NCI-H1092 (cell line): ENCODE results near the gene ADM.

Experiments used
- DNase-seq: peaks from one replicate; lab custom pipeline; 2025; lab: John Stamatoyannopoulos, UW

ADM gene

DNA sequence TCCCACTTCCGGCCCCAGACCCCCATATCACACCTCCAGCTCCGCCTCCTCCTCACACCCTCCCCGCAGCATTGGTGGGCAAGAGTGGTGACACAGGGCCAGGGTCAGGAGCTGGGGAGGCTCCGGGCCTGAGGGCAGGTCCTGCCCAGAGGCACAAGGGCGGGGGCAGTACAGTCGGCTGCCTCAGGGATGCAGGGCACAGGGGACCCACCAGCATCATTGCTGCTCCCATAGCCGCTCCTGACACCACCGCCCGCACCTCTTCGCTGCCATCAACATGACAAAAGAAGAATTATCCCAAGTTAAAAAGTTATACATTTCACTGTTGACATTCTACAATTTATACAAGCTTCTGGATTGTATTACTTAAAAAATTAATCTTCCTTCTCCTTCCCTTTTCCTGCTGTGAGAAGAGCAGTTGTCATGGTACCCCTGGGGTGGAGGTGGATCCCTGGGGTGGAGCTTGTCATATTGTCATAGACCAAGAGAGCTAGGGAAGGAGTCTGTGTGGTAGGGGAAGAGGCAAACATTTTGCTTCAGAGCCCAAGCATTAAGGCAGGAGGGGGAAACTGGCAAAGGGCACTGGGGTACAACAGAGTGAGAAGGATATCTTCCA lies 15.0 kb upstream of the ADM start:
- DNase-seq: no peak

DNA sequence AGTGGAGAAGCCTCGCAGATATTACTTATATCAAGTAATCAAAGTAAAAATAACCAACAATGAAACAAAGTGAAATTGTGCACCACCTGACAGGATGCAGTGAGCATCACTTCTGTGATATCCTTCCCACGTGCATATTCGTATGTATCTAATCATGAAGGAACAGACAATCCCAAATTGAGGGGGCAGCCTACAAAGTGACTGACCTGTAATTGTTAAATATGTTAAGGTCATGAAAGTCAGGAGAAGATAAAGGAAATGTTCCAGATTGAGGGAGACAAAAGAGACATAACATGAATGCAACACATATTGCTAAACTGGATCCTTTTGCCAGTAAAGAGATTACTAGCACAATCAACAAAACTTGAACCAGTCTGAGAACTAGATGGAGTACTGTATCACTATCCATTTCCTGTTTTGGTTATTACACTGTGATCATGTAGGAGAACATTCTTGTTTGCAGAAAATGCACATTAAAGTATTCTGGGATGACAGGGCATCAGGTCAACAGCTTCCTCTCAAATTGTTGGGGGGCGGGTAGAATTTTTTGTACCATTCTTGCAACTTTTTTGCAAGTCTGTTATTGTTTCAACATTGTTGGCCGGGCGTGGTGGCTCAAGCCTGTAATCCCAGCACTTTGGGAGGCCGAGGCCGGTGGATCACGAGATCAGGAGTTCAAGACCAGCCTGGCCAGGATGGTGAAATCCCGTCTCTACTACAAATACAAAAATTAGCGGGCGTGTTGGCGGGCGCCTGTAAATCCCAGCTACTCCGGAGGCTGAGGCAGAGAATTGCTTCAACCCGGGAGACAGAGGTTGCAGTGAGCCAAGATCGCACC lies 12.9 kb upstream of the ADM start:
- DNase-seq: no peak

DNA sequence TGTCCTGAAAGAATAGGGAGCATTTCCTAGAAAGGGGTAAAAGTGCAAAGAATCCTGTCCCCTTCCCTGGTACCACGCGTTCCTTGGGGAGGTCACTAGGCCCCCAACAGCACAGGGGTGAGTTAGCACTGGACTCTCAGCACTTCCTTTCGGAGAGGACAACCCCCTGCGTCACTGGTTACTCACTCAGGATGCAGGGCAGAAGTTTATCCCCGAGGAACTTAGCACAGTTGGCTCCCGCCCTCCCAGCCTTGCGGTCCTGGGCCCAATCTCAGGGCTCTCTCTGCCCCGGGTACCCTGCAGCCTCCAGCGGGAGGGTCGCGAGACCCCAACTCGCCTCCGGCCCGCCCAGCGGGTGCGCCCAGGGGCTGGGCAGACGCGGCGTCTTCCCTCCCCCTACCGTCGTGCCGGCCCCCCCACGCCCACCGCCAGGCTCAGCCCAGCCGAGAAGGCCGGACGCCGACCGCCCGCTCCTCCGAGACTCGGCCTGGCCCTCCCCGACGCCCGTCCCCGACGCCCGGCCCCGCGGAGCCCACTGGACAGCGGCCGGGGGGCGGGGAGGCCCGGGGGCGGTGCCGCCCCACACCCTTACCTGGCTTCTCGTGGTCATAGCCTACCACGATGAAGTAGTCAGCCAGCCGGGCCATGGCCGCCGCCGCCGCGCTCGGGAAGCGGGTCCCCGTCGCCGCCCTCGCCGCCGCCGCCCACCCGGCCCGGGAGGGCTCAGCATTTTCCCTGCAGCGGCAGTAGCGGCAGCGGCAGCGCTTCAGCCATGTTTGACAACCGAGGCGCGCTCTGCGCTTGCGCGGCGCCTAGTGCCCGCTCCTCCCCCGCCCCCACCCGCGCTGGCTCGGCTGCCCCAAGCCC lies 11.2 kb upstream of the ADM start, which contains the start of gene SBF2:
Gene SBF2, minus strand, starts transcription at position 797 of the 867 bp plus-strand sequence. Its CDS starts 150 bp downstream, at position 647.
- peak; percentile 76 for DNase-seq

DNA sequence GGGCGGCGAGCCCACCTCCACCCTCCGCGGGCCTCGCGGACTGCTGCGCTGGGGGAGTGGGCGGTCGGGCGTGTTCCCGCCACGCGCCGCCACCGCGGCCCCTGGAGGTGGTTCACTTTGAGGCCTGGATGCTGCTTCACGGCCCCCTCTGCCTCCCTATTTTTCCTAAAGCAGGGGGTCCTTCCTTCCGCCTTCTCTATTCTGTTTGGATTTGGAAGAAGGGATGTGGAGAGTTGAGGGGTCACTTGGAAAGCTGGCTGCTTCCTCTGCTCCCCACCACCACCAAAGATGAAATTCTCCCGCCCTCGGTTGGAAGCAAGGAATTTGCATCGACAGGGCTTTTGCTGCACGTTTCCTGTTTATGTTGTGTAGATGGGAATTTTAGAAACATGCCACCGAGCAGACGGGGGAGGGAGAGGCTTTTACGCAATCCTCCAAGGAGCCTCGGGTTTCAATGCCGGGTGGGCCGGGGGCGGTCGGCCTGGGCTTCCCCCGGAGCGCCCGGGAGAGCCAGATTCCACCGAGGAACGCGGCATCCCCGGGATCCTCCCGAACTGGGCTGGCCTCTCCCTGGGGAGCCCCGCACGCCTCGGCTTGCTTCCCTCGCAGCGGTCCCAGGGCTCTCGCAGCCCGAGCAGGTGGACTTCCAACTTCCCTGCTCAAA lies 10.5 kb upstream of the ADM start:
- no peak for DNase-seq

DNA sequence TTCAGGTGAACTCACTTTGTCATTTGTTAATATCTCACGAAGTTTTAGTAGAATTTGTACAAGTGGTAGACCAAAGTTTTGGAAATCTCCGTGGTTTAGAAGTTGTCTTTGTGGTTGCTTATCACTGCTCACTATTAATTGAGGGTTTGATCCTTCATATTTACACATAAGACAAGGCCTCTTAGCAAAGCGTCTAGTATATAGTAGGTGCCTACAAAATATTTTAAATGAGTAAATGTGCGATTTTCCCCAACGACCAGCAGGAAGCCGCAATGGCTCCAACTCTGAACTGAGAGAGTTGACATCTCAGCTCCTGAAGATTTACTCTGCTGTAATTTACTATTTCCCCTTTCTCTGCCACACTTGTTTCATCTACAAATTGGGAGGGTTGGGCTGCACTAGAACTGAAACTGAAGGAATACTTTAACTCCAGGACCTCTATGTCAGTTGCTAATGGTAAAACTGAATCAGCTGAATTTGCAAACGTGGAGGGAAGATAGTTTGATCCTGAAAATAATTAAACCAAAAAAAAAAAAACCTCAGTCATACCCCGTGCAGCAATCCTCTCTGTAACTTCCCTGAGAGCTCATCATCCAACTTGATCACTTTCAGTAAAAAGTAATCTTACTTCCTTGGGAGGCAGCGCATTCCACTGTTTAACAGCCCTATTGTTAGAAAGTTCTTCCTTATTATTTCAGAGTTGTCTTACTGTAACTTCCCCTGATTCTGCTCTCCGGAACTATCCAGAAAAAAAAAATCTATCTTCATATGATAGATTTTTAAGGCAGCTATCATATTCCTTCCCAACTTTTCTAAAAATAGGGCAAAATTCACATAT lies 9.6 kb upstream of the ADM start:
- no peak for DNase-seq

DNA sequence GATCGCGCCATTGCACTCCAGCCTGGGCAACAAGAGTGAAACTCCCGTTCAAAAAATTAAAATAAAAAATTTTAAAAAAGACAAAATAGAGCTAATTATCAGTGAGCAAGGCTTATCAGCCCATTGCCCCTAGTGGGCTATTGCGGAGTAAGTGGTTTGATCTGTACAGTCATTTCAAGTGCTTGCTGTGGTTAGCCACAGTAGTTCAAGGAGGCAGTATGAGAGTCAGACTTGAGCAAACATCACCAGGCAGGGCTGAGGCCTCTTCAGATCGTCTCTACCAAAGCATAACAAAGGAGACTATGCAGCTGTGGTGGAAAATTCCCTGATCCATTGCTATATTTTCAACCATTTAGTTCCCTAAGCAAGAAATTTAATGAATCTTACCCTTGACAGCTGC lies 6.5 kb upstream of the ADM start:
- DNase-seq: no peak

DNA sequence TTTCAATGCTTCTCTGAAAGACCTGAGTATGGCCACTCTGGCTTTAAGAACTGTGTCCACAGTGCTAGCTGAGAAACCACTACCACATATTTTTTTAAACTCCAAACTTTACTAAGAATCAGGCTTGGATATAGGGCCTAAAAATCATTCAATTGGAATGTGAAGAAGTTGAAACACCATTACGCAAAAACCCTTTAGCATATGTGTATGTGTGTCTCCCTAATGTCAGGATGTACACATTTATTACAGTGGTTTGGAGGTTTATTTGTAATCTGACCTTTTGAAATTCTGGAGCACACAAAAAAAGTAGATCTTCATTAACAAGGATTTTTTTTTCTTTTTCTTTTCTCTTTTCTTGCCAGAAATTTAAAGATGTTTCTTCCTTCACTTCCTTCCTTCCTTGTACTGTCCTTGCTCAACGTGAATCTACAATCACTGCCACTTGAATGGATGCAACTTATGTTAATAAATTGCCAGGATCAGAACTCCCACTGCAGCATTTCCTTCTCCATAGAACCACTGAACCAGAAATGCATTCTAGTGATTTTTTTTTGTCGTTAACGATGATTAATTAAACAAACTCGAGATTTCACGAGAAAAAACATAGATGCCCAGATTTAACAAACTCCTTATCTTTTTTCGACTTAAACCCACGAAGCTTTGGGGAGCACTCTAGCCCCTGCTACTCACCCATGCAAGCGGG lies 3.1 kb upstream of the ADM start:
- DNase-seq: no peak

DNA sequence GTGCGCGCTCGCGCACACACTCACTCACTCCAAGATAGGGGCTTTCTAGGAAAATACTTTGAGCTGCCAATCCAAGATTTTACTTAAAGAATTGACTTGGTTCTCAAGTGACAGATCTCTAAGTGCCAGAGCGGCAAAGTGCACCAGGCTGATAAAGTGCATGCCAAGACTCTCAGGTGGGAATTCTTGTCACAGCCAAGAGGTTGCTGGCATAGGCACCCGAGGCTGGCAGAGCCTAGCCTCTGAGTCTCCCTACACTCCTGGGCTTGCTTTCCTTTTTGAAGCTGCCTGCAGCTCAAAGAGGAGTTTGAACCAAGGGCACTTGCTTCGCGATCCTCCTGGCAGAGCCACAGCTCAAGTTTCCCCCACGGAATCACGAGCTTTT lies 2.5 kb upstream of the ADM start:
- DNase-seq: no peak

DNA sequence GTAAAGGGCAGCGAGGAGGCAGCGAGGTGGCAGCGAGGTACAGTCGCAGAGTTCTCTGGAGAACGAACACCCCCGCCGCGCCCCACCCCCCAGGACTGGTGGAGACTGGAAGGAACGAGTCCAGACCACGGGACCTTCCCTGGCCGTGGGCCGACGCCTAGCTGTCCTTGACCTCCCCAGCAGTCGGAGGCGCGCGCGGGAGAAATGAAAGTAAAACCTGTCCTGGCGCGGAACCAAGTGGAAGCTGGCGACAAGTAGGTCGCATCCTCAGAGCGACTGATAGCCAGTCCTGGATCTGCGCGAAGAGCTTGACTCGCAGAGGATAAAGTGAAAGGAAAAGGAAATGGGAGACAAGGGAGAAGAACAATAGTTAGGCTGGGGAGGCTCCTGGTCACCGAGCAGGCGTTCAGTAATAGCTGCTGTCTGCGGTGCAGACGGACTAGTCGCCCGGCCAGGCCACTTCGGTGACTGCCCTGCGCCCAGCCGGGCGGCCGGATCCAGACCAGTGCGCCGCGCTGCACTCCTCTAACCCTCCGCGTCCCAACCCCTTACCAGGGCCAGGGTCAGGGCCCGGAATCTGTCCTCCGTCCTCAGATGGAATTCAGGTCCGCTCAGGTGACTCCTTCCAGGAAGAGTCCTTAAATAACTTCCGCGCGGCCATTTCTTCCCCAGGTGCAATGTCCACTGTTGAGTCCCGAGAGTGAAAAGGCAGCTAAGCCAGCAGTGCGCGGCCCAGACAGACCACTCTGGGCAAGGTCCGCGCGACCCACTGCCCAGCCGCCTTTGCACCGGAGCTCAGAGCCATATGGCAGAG lies 1.9 kb upstream of the ADM start:
- DNase-seq: no peak

DNA sequence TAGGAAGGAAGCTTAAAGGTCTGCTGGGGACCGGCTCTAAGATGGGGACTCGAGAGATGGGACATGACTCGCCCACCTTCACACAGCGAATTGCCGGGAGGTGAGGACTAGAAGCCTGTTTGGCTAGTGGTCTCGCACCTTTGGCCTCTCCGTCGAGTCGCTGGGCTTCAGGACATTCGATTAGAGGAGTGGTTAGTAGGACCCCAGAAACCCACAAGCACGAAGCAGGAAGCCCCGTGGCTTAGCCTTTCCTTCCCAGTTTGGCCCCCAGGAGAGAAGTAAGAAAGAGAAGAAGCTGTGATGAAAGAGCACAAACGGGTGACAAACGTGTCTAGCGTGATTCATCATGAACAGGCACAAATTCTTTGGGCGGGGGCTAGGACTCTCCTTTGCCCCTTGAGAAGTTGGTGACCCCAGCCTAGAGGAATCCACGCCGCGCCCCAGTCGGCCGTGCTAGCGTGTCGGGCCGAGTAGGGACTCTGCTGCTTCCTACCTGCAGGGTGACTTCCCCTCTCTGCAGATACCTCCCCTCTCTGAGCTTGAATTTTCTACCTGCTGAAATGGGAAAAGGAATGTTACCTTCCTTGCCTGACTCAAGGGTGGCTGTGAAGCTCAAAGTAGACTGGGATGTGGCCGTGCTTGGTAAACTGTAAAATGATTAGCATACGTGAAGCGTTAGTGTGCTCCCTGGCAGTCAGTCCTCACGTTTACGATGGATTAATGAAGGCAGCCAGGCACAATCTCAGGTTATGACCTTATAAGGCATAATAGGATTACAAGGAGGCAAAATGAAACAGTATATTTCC lies 1.1 kb upstream of the ADM start:
- DNase-seq: no peak

DNA sequence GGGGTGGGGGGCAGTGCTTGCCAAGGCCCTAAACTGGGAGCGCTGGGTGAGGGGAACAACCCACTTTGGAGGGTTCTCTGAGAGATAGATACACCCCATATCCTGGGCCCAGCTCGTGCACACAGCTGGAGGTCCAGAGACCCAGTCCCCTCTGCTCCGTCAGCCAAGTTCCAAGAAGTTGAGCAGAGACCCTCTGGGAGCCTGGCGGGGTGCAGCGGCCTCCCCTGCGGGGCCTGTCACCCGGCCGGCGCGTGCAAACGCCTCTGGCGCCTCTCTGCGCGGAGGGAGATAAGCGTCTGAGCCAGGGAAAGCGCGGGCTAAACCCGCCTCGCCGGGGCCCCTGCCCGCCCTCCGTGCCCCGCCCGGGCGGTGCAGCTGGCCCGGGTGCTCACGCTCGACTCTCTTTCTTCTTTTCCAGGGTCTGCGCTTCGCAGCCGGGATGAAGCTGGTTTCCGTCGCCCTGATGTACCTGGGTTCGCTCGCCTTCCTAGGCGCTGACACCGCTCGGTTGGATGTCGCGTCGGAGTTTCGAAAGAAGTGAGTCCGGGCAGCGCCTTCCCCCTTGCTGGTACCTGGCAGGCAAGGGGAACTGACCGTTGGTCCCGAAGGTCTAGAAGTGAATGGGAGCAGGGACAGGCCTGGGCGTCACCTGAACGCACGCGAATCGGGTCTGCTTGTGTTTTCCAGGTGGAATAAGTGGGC lies 540 bp downstream of the ADM start:
- DNase-seq: no peak

DNA sequence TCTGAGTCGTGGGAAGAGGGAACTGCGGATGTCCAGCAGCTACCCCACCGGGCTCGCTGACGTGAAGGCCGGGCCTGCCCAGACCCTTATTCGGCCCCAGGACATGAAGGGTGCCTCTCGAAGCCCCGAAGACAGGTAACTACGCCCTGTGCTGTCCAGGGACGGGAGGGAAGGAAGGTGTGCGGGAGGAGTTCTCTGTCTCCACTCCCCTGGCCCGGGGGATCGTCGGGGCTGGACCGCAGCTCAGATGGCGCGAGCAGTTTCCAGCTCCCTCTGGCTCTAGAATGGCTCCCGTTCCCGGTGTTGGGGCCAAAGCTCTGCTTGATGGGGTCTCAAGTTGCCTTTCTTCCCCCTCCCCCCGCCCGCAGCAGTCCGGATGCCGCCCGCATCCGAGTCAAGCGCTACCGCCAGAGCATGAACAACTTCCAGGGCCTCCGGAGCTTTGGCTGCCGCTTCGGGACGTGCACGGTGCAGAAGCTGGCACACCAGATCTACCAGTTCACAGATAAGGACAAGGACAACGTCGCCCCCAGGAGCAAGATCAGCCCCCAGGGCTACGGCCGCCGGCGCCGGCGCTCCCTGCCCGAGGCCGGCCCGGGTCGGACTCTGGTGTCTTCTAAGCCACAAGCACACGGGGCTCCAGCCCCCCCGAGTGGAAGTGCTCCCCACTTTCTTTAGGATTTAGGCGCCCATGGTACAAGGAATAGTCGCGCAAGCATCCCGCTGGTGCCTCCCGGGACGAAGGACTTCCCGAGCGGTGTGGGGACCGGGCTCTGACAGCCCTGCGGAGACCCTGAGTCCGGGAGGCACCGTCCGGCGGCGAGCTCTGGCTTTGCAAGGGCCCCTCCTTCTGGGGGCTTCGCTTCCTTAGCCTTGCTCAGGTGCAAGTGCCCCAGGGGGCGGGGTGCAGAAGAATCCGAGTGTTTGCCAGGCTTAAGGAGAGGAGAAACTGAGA lies 1.4 kb downstream of the ADM start:
- no peak for DNase-seq

DNA sequence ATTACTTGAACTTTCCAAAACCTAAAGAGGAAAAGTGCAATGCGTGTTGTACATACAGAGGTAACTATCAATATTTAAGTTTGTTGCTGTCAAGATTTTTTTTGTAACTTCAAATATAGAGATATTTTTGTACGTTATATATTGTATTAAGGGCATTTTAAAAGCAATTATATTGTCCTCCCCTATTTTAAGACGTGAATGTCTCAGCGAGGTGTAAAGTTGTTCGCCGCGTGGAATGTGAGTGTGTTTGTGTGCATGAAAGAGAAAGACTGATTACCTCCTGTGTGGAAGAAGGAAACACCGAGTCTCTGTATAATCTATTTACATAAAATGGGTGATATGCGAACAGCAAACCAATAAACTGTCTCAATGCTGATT lies 2.1 kb downstream of the ADM start:
- DNase-seq: no peak

DNA sequence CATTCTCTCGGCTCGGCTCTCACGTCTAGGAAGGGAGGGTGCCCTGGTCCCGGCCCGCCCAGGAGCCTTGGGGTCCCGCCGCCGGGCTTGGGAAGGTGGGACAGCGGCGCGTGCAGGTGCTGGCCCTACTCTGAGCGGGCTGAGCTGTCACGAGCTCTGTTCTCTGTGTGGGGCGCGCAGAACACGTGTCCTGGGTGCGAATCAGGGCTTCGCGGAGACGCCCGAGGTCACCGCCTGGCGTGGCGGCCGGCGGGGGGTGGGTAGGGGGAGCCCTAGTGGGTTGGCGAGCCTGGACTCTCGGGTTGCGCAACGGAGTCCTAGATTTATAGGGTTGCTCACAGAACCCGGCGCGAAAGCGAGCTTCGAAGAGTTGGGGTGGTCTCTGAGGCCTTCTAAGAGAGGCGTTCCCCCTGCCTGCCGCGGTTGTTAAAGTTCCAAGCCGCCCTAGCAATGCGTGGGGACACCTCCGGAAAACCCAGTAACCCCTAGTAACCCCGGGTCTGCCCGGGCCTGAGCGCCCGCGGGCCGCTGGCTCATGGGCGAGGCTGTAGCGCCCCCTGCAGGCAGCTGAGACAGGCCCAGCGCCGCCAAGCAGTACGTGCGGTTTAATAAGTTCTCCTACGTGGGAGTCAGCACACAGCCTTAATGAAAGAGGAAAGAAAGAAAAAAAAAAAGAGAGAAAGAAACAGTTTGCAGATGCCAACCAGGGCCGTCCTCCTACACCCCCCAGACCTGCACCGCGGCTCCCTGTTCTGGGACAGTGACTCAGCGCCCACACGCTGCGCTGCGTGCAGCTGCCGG lies 2.7 kb downstream of the ADM start:
- peak; percentile 39 for DNase-seq

DNA sequence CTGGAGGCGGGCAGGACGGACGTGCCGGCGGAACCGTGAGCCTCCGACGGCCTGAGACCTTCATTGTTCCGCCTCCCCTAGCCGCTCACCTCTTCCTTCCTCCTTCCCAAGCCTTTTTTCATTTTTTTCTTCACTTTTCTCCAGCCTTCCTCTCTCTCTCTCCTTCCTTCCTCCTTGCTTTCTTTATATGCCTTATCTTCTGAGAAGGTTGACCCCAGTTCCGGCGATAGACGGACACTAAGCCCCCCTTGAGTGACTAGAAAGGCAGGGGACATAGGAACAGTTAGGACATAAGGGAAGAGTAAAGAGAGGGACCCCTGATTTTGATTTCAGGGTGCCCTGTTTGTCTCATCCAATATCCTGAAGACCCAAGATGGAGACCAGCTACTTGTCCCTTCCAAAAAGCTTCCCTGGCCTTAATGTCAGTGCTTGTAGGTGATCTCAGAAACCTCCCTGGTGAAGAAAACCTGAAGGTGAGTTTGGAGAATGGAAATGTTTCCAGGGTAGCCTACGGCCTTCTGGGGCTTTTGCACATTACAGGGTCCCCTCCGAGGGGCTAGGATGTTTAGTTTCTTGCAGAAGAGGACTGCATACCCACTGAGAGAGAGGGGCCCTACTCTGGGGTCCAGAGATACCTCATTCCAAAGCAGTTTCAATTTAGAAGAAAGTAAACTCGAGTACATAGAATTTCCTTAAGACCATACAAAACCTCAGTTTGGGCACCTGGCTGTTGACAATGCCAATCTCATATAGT lies 3.5 kb downstream of the ADM start:
- no peak for DNase-seq
